OCI-LY1 (cell line): ENCODE results near the gene SNHG17.

Source experiments
- CTCF ChIP-seq: fragments of 200-600 bp; sonication (generic), shearing (Covaris generic); IDR thresholded peaks from 2 replicates; pipeline ENCODE4 v1.5.1; 2017; ENCODE audit warnings: mild to moderate bottlenecking, antibody characterized with exemption, low read length, moderate library complexity, mixed read lengths
- EZH2 ChIP-seq: fragments of 200-600 bp; sonication (generic), shearing (Covaris generic); IDR thresholded peaks from 2 replicates; pipeline ENCODE4 v1.8.0; 2017; ENCODE audit warnings: borderline replicate concordance, mixed run types, mild to moderate bottlenecking, antibody characterized with exemption, low read length, moderate library complexity, mixed read lengths

DNA sequence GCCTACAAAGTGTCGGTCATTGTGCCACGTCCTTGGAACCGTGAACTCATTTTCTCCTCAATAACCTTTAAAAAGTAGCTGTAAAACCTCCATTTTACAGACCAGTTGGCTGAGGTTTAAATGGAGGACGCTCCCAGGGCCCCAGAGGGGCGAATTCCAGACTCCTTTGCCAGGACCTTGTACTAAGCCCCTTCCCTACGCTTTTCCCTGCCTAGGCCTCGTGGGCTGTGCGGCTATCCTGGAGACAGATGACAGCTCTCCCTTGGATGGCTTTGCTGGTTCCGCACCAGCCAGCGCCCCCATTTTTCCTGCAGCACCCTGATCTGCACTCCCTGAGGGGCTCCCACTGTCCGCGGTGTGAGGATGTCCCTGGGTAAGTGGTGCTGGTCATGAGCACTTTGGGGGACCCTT, 12.1 kb upstream of the SNHG17 start:
- no peak for TF ChIP-seq CTCF
- no peak for TF ChIP-seq EZH2
